H9 (cell line): ENCODE measurements around the gene IQGAP2. TPM values are rescaled to one million over a fixed set of nuclear protein-coding genes. Genes with fewer than 3 reads are reported as not detected.

Experiments used
- DNase-seq: peaks from one replicate; pipeline ENCODE4 v3.0.0-alpha.2; 2017
- H2AFZ ChIP-seq: one replicate; pipeline ENCODE4 v1.6.1; 2013; ENCODE audit warnings: mild to moderate bottlenecking, low read length, control low read depth, moderate library complexity
- H2AK5ac ChIP-seq: 2 replicates; pipeline ENCODE4 v1.6.1; 2013; ENCODE audit warnings: low read length, control low read depth, mixed read lengths; ENCODE audit not compliant: insufficient read length
- H2BK120ac ChIP-seq: one replicate; pipeline ENCODE4 v1.6.1; 2013; ENCODE audit warnings: low read depth, mild to moderate bottlenecking, low read length, control low read depth, inconsistent platforms; ENCODE audit not compliant: poor library complexity, severe bottlenecking
- H2BK12ac ChIP-seq: 2 replicates; pipeline ENCODE4 v1.6.1; 2013; ENCODE audit warnings: low read length, control low read depth, mixed read lengths, low read depth; ENCODE audit not compliant: insufficient read length
- H2BK15ac ChIP-seq: 2 replicates; pipeline ENCODE4 v1.6.1; 2013; ENCODE audit warnings: low read depth, low read length, control low read depth
- H2BK20ac ChIP-seq: one replicate; pipeline ENCODE4 v1.6.1; 2013; ENCODE audit warnings: low read depth, mild to moderate bottlenecking, low read length, control low read depth, inconsistent platforms; ENCODE audit not compliant: poor library complexity, severe bottlenecking
- H2BK5ac ChIP-seq: 2 replicates; pipeline ENCODE4 v1.6.1; 2013; ENCODE audit warnings: low read length, control low read depth, mixed read lengths; ENCODE audit not compliant: insufficient read length
- H3K14ac ChIP-seq: 2 replicates; pipeline ENCODE4 v1.6.1; 2013; ENCODE audit warnings: low read length, control low read depth; ENCODE audit not compliant: insufficient read depth
- H3K18ac ChIP-seq: 2 replicates; pipeline ENCODE4 v1.6.1; 2013; ENCODE audit warnings: low read depth, mild to moderate bottlenecking, mixed read lengths, low read length, control low read depth; ENCODE audit not compliant: insufficient read length
- H3K23ac ChIP-seq: 2 replicates; pipeline ENCODE4 v1.6.1; 2013; ENCODE audit warnings: low read length, control low read depth, mixed read lengths, low read depth; ENCODE audit not compliant: insufficient read length
- H3K23me2 ChIP-seq: 2 replicates; pipeline ENCODE4 v1.6.1; 2013; ENCODE audit warnings: low read depth, mild to moderate bottlenecking, mixed read lengths, low read length, control low read depth; ENCODE audit not compliant: insufficient read length, poor library complexity, severe bottlenecking
- H3K27ac ChIP-seq: 2 replicates; pipeline ENCODE4 v1.5.1; 2013; ENCODE audit warnings: low read length, control low read depth, mixed read lengths, low read depth; ENCODE audit not compliant: insufficient read length
- H3K27me3 ChIP-seq: 2 replicates; pipeline ENCODE4 v1.6.1; 2013; ENCODE audit warnings: low read length, control low read depth, inconsistent platforms; ENCODE audit not compliant: insufficient read depth
- H3K4ac ChIP-seq: 2 replicates; pipeline ENCODE4 v1.6.1; 2013; ENCODE audit warnings: low read depth, mild to moderate bottlenecking, control low read depth, inconsistent platforms, low read length, moderate library complexity
- H3K4me1 ChIP-seq: 2 replicates; pipeline ENCODE4 v1.6.1; 2013; ENCODE audit warnings: low read length, control low read depth, inconsistent platforms; ENCODE audit not compliant: insufficient read depth
- H3K4me2 ChIP-seq: 2 replicates; pipeline ENCODE4 v1.6.1; 2013; ENCODE audit warnings: low read length, control low read depth, mixed read lengths; ENCODE audit not compliant: insufficient read length, insufficient read depth
- H3K56ac ChIP-seq: 2 replicates; pipeline ENCODE4 v1.6.1; 2013; ENCODE audit warnings: low read depth, mild to moderate bottlenecking, mixed read lengths, low read length, control low read depth; ENCODE audit not compliant: insufficient read length
- H3K79me1 ChIP-seq: 2 replicates; pipeline ENCODE4 v1.6.1; 2013; ENCODE audit warnings: low read depth, mild to moderate bottlenecking, moderate library complexity, low read length, control low read depth, inconsistent platforms; ENCODE audit not compliant: insufficient read depth, poor library complexity, severe bottlenecking
- H3K79me2 ChIP-seq: 2 replicates; pipeline ENCODE4 v1.6.1; 2013; ENCODE audit warnings: low read length, control low read depth, inconsistent platforms; ENCODE audit not compliant: insufficient read depth
- H3K9ac ChIP-seq: 2 replicates; pipeline ENCODE4 v1.6.1; 2013; ENCODE audit warnings: low read length, control low read depth, mixed read lengths; ENCODE audit not compliant: insufficient read length; ENCODE audit errors: extremely low read depth
- H3K9me3 ChIP-seq: one replicate; pipeline ENCODE4 v1.6.1; 2013; ENCODE audit warnings: low read depth, low read length, inconsistent platforms; ENCODE audit not compliant: control insufficient read depth
- H3T11ph ChIP-seq: one replicate; pipeline ENCODE4 v1.6.1; 2013; ENCODE audit warnings: mild to moderate bottlenecking, low read length, control low read depth, inconsistent platforms
- H4K20me1 ChIP-seq: one replicate; pipeline ENCODE4 v1.6.1; 2013; ENCODE audit not compliant: control insufficient read depth, insufficient read length, insufficient read depth
- H4K5ac ChIP-seq: 2 replicates; pipeline ENCODE4 v1.6.1; 2013; ENCODE audit warnings: low read depth, mild to moderate bottlenecking, mixed read lengths, low read length, control low read depth; ENCODE audit not compliant: insufficient read length
- H4K8ac ChIP-seq: replicated peaks from 2 replicates; pipeline ENCODE4 v1.6.1; 2013; ENCODE audit warnings: low read length, control low read depth, mixed read lengths, low read depth; ENCODE audit not compliant: insufficient read length
- H4K91ac ChIP-seq: 2 replicates; pipeline ENCODE4 v1.6.1; 2013; ENCODE audit warnings: low read depth, mild to moderate bottlenecking, moderate library complexity, mixed read lengths, low read length, control low read depth; ENCODE audit not compliant: insufficient read length
- H3K27ac Mint-ChIP-seq, 3 experiments: 2 replicates in 2 of 3; 3 replicates in 1 of 3; pipeline ENCODE4 v1.8.0; 2020 to 2021; ENCODE audit warnings: mixed read lengths in 3 of 3, mild to moderate bottlenecking in 1 of 3, moderate library complexity in 1 of 3
- H3K27me3 Mint-ChIP-seq: 2 replicates; pipeline ENCODE4 v1.8.0; 2021; ENCODE audit warnings: low read depth, mild to moderate bottlenecking, moderate library complexity, mixed read lengths
- H3K36me3 Mint-ChIP-seq, 3 experiments: 2 replicates in 2 of 3; 3 replicates in 1 of 3; pipeline ENCODE4 v1.8.0; 2020 to 2021; ENCODE audit warnings: low read depth in 3 of 3, mixed read lengths in 3 of 3; ENCODE audit not compliant: insufficient read depth in 1 of 3
- H3K4me1 Mint-ChIP-seq, 2 experiments: 2 replicates each; pipeline ENCODE4 v1.8.0; 2020; ENCODE audit warnings: mixed read lengths in 2 of 2
- H3K4me3 Mint-ChIP-seq, 2 experiments: 2 replicates in 1 of 2; 3 replicates in 1 of 2; pipeline ENCODE4 v1.8.0; 2020 to 2021; ENCODE audit warnings: mild to moderate bottlenecking in 2 of 2, mixed read lengths in 2 of 2, moderate library complexity in 1 of 2
- H3K9me3 Mint-ChIP-seq, 2 experiments: 2 replicates in 1 of 2; 3 replicates in 1 of 2; pipeline ENCODE4 v1.8.0; 2020; ENCODE audit warnings: mild to moderate bottlenecking in 2 of 2, mixed read lengths in 2 of 2, moderate library complexity in 1 of 2
- WGBS: extraction: QIAGEN DNeasy Blood & Tissue Kit; methylation state at CpG from one replicate; pipeline ENCODE4 v1.1.7; 2013; ENCODE audit warnings: missing lambda C conversion rate, low lambda C conversion rate, mixed read lengths; ENCODE audit not compliant: insufficient read length; ENCODE audit errors: extremely low coverage; 5-methylcytosine and 5-hydroxymethylcytosine counted together
- total RNA-seq: library from RNA; stranded (reverse); gene quantifications from 2 replicates; pipeline ENCODE4 v1.2.1, GENCODE V29; 2021
- TF ChIP-seq, protein P1 (sequence below): fragments of 200-600 bp; sonication (generic); conservative IDR thresholded peaks from 3 replicates; pipeline ENCODE4 v1.8.0; 2021; ENCODE audit warnings: antibody characterized with exemption, mild to moderate bottlenecking

Gene IQGAP2
- total RNA-seq, 1 experiment from 2014 or later = 22.5 TPM

DNA sequence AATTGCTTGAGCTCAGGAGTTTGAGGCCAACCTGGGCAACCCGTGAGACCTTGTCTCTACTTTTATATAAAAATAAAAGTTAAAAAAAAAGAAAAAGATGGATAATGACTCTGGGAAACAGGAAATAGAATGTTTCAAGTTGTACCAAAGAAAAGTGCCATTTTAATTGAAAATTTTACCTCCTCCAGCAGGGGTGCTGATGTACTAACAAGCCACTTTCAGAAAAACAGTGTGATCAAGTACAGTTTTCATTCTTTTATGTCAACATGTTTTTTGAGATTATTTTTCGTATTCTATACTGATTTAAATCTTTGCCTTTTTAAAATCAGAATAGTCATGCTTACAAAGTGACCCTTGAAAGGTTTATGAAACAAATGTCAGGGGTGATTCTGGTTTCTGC is 343.6 kb downstream of the IQGAP2 start:
- WGBS = no CpG with 5 or more reads among the region's 2 CpGs
- no peak for DNase-seq

More for the DNA sequence above, 343.6 kb downstream of the IQGAP2 start:
- no peak overlapping the region for H2AFZ ChIP-seq
- no peaks in the 10 kb centered on the region for H3K27me3 ChIP-seq
- no peak overlapping the region for H2BK15ac ChIP-seq
- H3K9ac ChIP-seq = no peak overlapping the region
- no peak overlapping the region for H3K4ac ChIP-seq
- H2BK12ac ChIP-seq = no peak overlapping the region
- Mint-ChIP-seq H3K9me3 (no peaks in the 10 kb centered on the region), H3K36me3 (no peaks in the 10 kb centered on the region), H3K4me3 (no peak overlapping the region), H3K27ac (no peak overlapping the region), H3K4me1 (peaks cover 0 to 8% of the 10 kb centered on the region in 2 experiments; a peak in 2 of 4 replicates), H3K27me3 (no peaks in the 10 kb centered on the region)
- H3K79me1 ChIP-seq = no peaks in the 10 kb centered on the region
- no peak overlapping the region for H4K91ac ChIP-seq
- H2AK5ac ChIP-seq = no peak overlapping the region
- H2BK120ac ChIP-seq = no peak overlapping the region
- no peaks in the 10 kb centered on the region for H3K79me2 ChIP-seq
- no peak overlapping the region for H3K23ac ChIP-seq
- no peak overlapping the region for H3K18ac ChIP-seq
- no peak overlapping the region for H3K56ac ChIP-seq
- no peak overlapping the region for H3K4me2 ChIP-seq
- no peak overlapping the region for H2BK5ac ChIP-seq
- no peaks in the 10 kb centered on the region for H3K23me2 ChIP-seq
- no peak overlapping the region for H4K5ac ChIP-seq
- H3T11ph ChIP-seq = no peak overlapping the region
- no peak overlapping the region for H4K8ac ChIP-seq
- TF ChIP-seq, protein P1, sequence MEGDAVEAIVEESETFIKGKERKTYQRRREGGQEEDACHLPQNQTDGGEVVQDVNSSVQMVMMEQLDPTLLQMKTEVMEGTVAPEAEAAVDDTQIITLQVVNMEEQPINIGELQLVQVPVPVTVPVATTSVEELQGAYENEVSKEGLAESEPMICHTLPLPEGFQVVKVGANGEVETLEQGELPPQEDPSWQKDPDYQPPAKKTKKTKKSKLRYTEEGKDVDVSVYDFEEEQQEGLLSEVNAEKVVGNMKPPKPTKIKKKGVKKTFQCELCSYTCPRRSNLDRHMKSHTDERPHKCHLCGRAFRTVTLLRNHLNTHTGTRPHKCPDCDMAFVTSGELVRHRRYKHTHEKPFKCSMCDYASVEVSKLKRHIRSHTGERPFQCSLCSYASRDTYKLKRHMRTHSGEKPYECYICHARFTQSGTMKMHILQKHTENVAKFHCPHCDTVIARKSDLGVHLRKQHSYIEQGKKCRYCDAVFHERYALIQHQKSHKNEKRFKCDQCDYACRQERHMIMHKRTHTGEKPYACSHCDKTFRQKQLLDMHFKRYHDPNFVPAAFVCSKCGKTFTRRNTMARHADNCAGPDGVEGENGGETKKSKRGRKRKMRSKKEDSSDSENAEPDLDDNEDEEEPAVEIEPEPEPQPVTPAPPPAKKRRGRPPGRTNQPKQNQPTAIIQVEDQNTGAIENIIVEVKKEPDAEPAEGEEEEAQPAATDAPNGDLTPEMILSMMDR = no peak; the same call in 2 of the 3 replicates
- no peak overlapping the region for H3K27ac ChIP-seq
- no peaks in the 10 kb centered on the region for H3K9me3 ChIP-seq
- no peak overlapping the region for H2BK20ac ChIP-seq
- H3K4me1 ChIP-seq = no peaks in the 10 kb centered on the region
- H3K14ac ChIP-seq = no peak overlapping the region
- no peaks in the 10 kb centered on the region for H4K20me1 ChIP-seq
